Melanocyte of skin (primary cell): ENCODE results near the gene GALNT10. TPM values are rescaled to one million over a fixed set of nuclear protein-coding genes. Genes with fewer than 3 reads are reported as not detected.

Source experiments
- small RNA-seq, 2 donors: library from RNA; depleted of rRNA; stranded (forward); fragments of <200 nt; gene quantifications; one replicate each; pipeline ENCODE3, GENCODE V24; 2012
- total RNA-seq, 2 donors: library from RNA; depleted of rRNA; stranded (reverse); fragments of >200 nt; gene quantifications; 2 replicates each; pipeline ENCODE4 v1.2.3, GENCODE V29; 2012

GALNT10 gene, protein sequence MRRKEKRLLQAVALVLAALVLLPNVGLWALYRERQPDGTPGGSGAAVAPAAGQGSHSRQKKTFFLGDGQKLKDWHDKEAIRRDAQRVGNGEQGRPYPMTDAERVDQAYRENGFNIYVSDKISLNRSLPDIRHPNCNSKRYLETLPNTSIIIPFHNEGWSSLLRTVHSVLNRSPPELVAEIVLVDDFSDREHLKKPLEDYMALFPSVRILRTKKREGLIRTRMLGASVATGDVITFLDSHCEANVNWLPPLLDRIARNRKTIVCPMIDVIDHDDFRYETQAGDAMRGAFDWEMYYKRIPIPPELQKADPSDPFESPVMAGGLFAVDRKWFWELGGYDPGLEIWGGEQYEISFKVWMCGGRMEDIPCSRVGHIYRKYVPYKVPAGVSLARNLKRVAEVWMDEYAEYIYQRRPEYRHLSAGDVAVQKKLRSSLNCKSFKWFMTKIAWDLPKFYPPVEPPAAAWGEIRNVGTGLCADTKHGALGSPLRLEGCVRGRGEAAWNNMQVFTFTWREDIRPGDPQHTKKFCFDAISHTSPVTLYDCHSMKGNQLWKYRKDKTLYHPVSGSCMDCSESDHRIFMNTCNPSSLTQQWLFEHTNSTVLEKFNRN
- total RNA-seq, result 10 to 100 TPM in 1 of 2 donors, 1 to 10 TPM in 1; 6.9 to 11.7 TPM

GRCh38 chr5:154190595-154191304 is at the start of gene GALNT10:
Gene GALNT10 (plus strand): TSS chr5:154190733. CDS start chr5:154190867, 134 bp downstream.

GRCh38 chr5:154445422-154446194 is 255.1 kb downstream of the GALNT10 start, which contains the start of gene SAP30L:
Gene SAP30L (plus strand): TSS chr5:154445997. CDS start chr5:154446605, 608 bp downstream.

Small RNA genes within 50 kb of the gene (small RNA-seq; reads per million reads assigned to genes)
- gene MIR1294 (1.7 to 3.0 reads per million in 2 donors), gene RN7SL655P (0 reads per million in 2 donors)

Other genes starting within 250 kb of the GALNT10 start
- gene FAM114A2, start 151.8 kb upstream of the GALNT10 start, total RNA-seq, result 10 to 100 TPM; 21.7 to 31.3 TPM
- 10 to 100 TPM; 83.6 to 99.6 TPM for gene MFAP3, start 151.8 kb upstream of the GALNT10 start, total RNA-seq